ENCODE data around the gene PELO.
A peak's percentile ranks its signal among the peaks of the same experiment; 100 is the strongest.

PELO gene

GRCh38 chr5:52799358-52799982, 11.8 kb downstream of the PELO start:
- Histone ChIP-seq H3K9me3 (ENCODE audit: control insufficient read depth, low read length) (no peaks in the 10 kb centered on the region), H3K27ac (ENCODE audit: insufficient read depth, low read length, poor library complexity, severe bottlenecking) (peak overlapping the region; percentile 76), H3K27me3 (replicated peaks; ENCODE audit: control insufficient read depth, insufficient read depth, low read length, poor library complexity, severe bottlenecking) (no peaks in the 10 kb centered on the region), H3K4me1 (ENCODE audit: control insufficient read depth, insufficient read depth, low read length, poor library complexity, severe bottlenecking) (peaks cover 20% of the 10 kb centered on the region), H3K36me3 (ENCODE audit: control insufficient read depth, insufficient read depth, low read length) (no peaks in the 10 kb centered on the region), H3K4me3 (ENCODE audit: insufficient read depth, low read depth, low read length, poor library complexity, severe bottlenecking) (peak overlapping the region; percentile 88)
- no peak for DNase-seq

- peak; percentile 88 to 93 (median 90) for DNase-seq
- H3K4me3 ChIP-seq (ENCODE audit: insufficient read depth, low read depth, low read length, poor library complexity, severe bottlenecking): peak overlapping the region; percentile 88
- H3K27ac ChIP-seq (ENCODE audit: insufficient read depth, low read length, poor library complexity, severe bottlenecking): peak overlapping the region; percentile 76
- no peaks in the 10 kb centered on the region for H3K9me3 ChIP-seq (ENCODE audit: control insufficient read depth, low read length)
- H3K4me1 ChIP-seq (ENCODE audit: control insufficient read depth, insufficient read depth, low read length, poor library complexity, severe bottlenecking): peaks cover 20% of the 10 kb centered on the region
- no peaks in the 10 kb centered on the region for H3K36me3 ChIP-seq (ENCODE audit: control insufficient read depth, insufficient read depth, low read length)
- H3K27me3 ChIP-seq (replicated peaks; ENCODE audit: control insufficient read depth, insufficient read depth, low read length, poor library complexity, severe bottlenecking): no peaks in the 10 kb centered on the region
Observed at GRCh38 chr5:52799983-52800393, 12.3 kb downstream of the PELO start.

- Histone ChIP-seq H3K36me3 (ENCODE audit: control insufficient read depth, insufficient read depth, low read length) (no peaks in the 10 kb centered on the region), H3K9me3 (ENCODE audit: control insufficient read depth, low read length) (no peaks in the 10 kb centered on the region), H3K27ac (ENCODE audit: insufficient read depth, low read length, poor library complexity, severe bottlenecking) (peak overlapping the region; percentile 76), H3K4me1 (ENCODE audit: control insufficient read depth, insufficient read depth, low read length, poor library complexity, severe bottlenecking) (peaks cover 20% of the 10 kb centered on the region), H3K4me3 (ENCODE audit: insufficient read depth, low read depth, low read length, poor library complexity, severe bottlenecking) (peak overlapping the region; percentile 88), H3K27me3 (replicated peaks; ENCODE audit: control insufficient read depth, insufficient read depth, low read length, poor library complexity, severe bottlenecking) (no peaks in the 10 kb centered on the region)
- DNase-seq: peak; percentile 34 to 45 (median 36)
Observed at GRCh38 chr5:52800394-52801213, 12.9 kb downstream of the PELO start.

GRCh38 chr5:52801329-52801728, 13.6 kb downstream of the PELO start:
- H3K4me3 ChIP-seq (ENCODE audit: insufficient read depth, low read depth, low read length, poor library complexity, severe bottlenecking): peak overlapping the region; percentile 88
- H3K9me3 ChIP-seq (ENCODE audit: control insufficient read depth, low read length): no peaks in the 10 kb centered on the region
- no peaks in the 10 kb centered on the region for H3K27me3 ChIP-seq (replicated peaks; ENCODE audit: control insufficient read depth, insufficient read depth, low read length, poor library complexity, severe bottlenecking)
- H3K4me1 ChIP-seq (ENCODE audit: control insufficient read depth, insufficient read depth, low read length, poor library complexity, severe bottlenecking): peaks cover 20% of the 10 kb centered on the region
- H3K36me3 ChIP-seq (ENCODE audit: control insufficient read depth, insufficient read depth, low read length): no peaks in the 10 kb centered on the region
- DNase-seq: no peak
- H3K27ac ChIP-seq (ENCODE audit: insufficient read depth, low read length, poor library complexity, severe bottlenecking): no peak overlapping the region

GRCh38 chr5:52802272-52802973, 14.7 kb downstream of the PELO start:
- H3K27ac ChIP-seq (ENCODE audit: insufficient read depth, low read length, poor library complexity, severe bottlenecking): no peak overlapping the region
- H3K4me3 ChIP-seq (ENCODE audit: insufficient read depth, low read depth, low read length, poor library complexity, severe bottlenecking): no peak overlapping the region
- H3K4me1 ChIP-seq (ENCODE audit: control insufficient read depth, insufficient read depth, low read length, poor library complexity, severe bottlenecking): peaks cover 20% of the 10 kb centered on the region

GRCh38 chr5:52802974-52803336, 15.2 kb downstream of the PELO start:
- H3K27me3 ChIP-seq (replicated peaks; ENCODE audit: control insufficient read depth, insufficient read depth, low read length, poor library complexity, severe bottlenecking): no peaks in the 10 kb centered on the region
- H3K4me1 ChIP-seq (ENCODE audit: control insufficient read depth, insufficient read depth, low read length, poor library complexity, severe bottlenecking): peaks cover 20% of the 10 kb centered on the region
- no peaks in the 10 kb centered on the region for H3K36me3 ChIP-seq (ENCODE audit: control insufficient read depth, insufficient read depth, low read length)
- H3K27ac ChIP-seq (ENCODE audit: insufficient read depth, low read length, poor library complexity, severe bottlenecking): no peak overlapping the region
- no peak overlapping the region for H3K4me3 ChIP-seq (ENCODE audit: insufficient read depth, low read depth, low read length, poor library complexity, severe bottlenecking)
- H3K9me3 ChIP-seq (ENCODE audit: control insufficient read depth, low read length): no peaks in the 10 kb centered on the region
- no peak for DNase-seq

More at GRCh38 chr5:52802272-52802973, 14.7 kb downstream of the PELO start:
- no peaks in the 10 kb centered on the region for H3K9me3 ChIP-seq (ENCODE audit: control insufficient read depth, low read length)
- DNase-seq: no peak
- no peaks in the 10 kb centered on the region for H3K36me3 ChIP-seq (ENCODE audit: control insufficient read depth, insufficient read depth, low read length)
- H3K27me3 ChIP-seq (replicated peaks; ENCODE audit: control insufficient read depth, insufficient read depth, low read length, poor library complexity, severe bottlenecking): no peaks in the 10 kb centered on the region

GRCh38 chr5:52804387-52804791, 16.7 kb downstream of the PELO start:
- H3K9me3 ChIP-seq (ENCODE audit: control insufficient read depth, low read length): no peaks in the 10 kb centered on the region
- H3K36me3 ChIP-seq (ENCODE audit: control insufficient read depth, insufficient read depth, low read length): no peaks in the 10 kb centered on the region
- H3K4me1 ChIP-seq (ENCODE audit: control insufficient read depth, insufficient read depth, low read length, poor library complexity, severe bottlenecking): peaks cover 17% of the 10 kb centered on the region
- H3K4me3 ChIP-seq (ENCODE audit: insufficient read depth, low read depth, low read length, poor library complexity, severe bottlenecking): no peak overlapping the region
- no peaks in the 10 kb centered on the region for H3K27me3 ChIP-seq (replicated peaks; ENCODE audit: control insufficient read depth, insufficient read depth, low read length, poor library complexity, severe bottlenecking)
- no peak overlapping the region for H3K27ac ChIP-seq (ENCODE audit: insufficient read depth, low read length, poor library complexity, severe bottlenecking)
- DNase-seq: no peak

GRCh38 chr5:52804981-52805380, 17.3 kb downstream of the PELO start:
- Histone ChIP-seq H3K27ac (ENCODE audit: insufficient read depth, low read length, poor library complexity, severe bottlenecking) (no peak overlapping the region), H3K27me3 (replicated peaks; ENCODE audit: control insufficient read depth, insufficient read depth, low read length, poor library complexity, severe bottlenecking) (no peaks in the 10 kb centered on the region), H3K4me3 (ENCODE audit: insufficient read depth, low read depth, low read length, poor library complexity, severe bottlenecking) (no peak overlapping the region), H3K36me3 (ENCODE audit: control insufficient read depth, insufficient read depth, low read length) (no peaks in the 10 kb centered on the region), H3K4me1 (ENCODE audit: control insufficient read depth, insufficient read depth, low read length, poor library complexity, severe bottlenecking) (peaks cover 17% of the 10 kb centered on the region), H3K9me3 (ENCODE audit: control insufficient read depth, low read length) (no peaks in the 10 kb centered on the region)
- no peak for DNase-seq

GRCh38 chr5:52805615-52806014, 17.9 kb downstream of the PELO start:
- Histone ChIP-seq H3K27ac (ENCODE audit: insufficient read depth, low read length, poor library complexity, severe bottlenecking) (no peak overlapping the region), H3K4me3 (ENCODE audit: insufficient read depth, low read depth, low read length, poor library complexity, severe bottlenecking) (no peak overlapping the region), H3K27me3 (replicated peaks; ENCODE audit: control insufficient read depth, insufficient read depth, low read length, poor library complexity, severe bottlenecking) (no peaks in the 10 kb centered on the region), H3K9me3 (ENCODE audit: control insufficient read depth, low read length) (no peaks in the 10 kb centered on the region), H3K4me1 (ENCODE audit: control insufficient read depth, insufficient read depth, low read length, poor library complexity, severe bottlenecking) (peaks cover 15% of the 10 kb centered on the region), H3K36me3 (ENCODE audit: control insufficient read depth, insufficient read depth, low read length) (no peaks in the 10 kb centered on the region)
- no peak for DNase-seq

- no peak overlapping the region for H3K4me3 ChIP-seq (ENCODE audit: insufficient read depth, low read depth, low read length, poor library complexity, severe bottlenecking)
- H3K27me3 ChIP-seq (replicated peaks; ENCODE audit: control insufficient read depth, insufficient read depth, low read length, poor library complexity, severe bottlenecking): no peaks in the 10 kb centered on the region
- no peaks in the 10 kb centered on the region for H3K9me3 ChIP-seq (ENCODE audit: control insufficient read depth, low read length)
- no peak for DNase-seq
- H3K36me3 ChIP-seq (ENCODE audit: control insufficient read depth, insufficient read depth, low read length): no peaks in the 10 kb centered on the region
- H3K4me1 ChIP-seq (ENCODE audit: control insufficient read depth, insufficient read depth, low read length, poor library complexity, severe bottlenecking): peaks cover 3% of the 10 kb centered on the region
- H3K27ac ChIP-seq (ENCODE audit: insufficient read depth, low read length, poor library complexity, severe bottlenecking): no peak overlapping the region
Observed at GRCh38 chr5:52807037-52807436, 19.3 kb downstream of the PELO start.

Data from effector memory CD4-positive, alpha-beta T cell (primary cell).